ENCODE results near the gene TRPM2. TPM values are rescaled to one million over a fixed set of nuclear protein-coding genes. Genes with fewer than 3 reads are reported as not detected.

Gene TRPM2
- total RNA-seq, 1 donor = 0.36 TPM

DNA sequence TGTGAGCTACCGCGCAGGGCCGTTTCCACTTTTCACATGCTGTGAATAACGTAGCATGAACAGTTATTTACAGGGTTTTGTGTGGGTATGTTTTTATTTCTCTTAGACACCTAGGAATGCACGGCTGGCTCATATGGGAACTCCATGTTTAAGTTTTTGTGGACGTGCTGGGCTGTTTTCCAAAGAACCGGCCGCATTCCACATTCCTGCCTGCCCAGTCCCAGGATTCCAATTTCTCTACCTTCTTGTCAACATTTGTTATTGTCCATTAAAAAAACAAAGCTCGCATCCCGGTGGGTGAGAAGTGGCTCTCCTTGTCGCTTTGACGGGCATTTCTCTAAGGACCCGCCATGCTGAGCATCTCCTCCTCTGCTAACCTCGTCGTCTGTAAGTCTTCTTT, 54.8 kb downstream of the TRPM2 start:
- H3K27ac ChIP-seq (ENCODE audit: low read depth, low read length) = no peak overlapping the region
- H3K27me3 ChIP-seq (ENCODE audit: insufficient read depth, low read length) = no peaks in the 10 kb centered on the region
- no peak overlapping the region for H2AFZ ChIP-seq (ENCODE audit: low read length)
- H3K9me3 ChIP-seq (ENCODE audit: low read depth, low read length) = no peaks in the 10 kb centered on the region
- no peaks in the 10 kb centered on the region for H3K36me3 ChIP-seq (ENCODE audit: insufficient read depth, low read length)
- no peak for DNase-seq (ENCODE audit: insufficient read length, low spot score, missing footprints)
- no peak overlapping the region for H3K4me3 ChIP-seq (ENCODE audit: insufficient read depth, low read length)
- no peaks in the 10 kb centered on the region for H3K79me2 ChIP-seq (ENCODE audit: insufficient read depth, low read length)
- H3K4me2 ChIP-seq (ENCODE audit: insufficient read depth, low read length) = no peak overlapping the region
- H3K4me1 ChIP-seq (ENCODE audit: insufficient read depth, low read length) = no peaks in the 10 kb centered on the region
- no peaks in the 10 kb centered on the region for H4K20me1 ChIP-seq (ENCODE audit: insufficient read depth, low read length)
- TF ChIP-seq CTCF (IDR thresholded peaks at IDR 0.05; ENCODE audit: extremely low read depth, low read depth, low read length) = no peak

DNA sequence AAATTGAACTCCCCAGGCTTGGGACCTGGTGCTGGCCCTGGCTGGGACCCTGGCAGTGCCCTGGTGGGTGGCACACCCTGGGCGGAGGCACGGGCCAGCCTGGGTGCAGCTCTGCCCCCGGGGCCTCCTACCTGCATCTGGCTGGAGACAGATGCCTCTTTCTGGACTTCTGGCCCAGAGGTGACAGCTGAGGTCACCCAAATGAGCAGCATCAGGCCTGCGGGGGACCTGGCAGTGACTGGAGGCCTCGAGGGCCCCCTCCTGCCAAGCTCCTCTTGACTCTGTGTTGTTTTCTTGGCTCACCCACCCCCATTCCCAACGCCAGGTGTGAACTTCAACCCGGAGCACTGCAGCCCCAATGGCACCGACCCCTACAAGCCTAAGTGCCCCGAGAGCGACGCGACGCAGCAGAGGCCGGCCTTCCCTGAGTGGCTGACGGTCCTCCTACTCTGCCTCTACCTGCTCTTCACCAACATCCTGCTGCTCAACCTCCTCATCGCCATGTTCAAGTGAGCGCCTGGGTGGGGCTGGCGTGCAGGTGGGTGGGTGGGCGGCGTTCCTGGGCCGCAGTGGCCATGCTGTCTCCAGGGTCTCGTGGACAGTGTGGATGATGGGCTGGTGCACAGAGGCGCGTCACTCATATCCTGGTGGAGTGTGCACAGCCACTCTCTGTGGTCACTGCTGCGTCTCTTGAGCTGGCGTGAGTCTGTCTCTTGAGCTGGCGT, 60.3 kb downstream of the TRPM2 start:
- no peaks in the 10 kb centered on the region for H3K27me3 ChIP-seq (ENCODE audit: insufficient read depth, low read length)
- DNase-seq (ENCODE audit: insufficient read length, low spot score, missing footprints) = peak; percentile 22
- no peak for TF ChIP-seq CTCF (IDR thresholded peaks at IDR 0.05; ENCODE audit: extremely low read depth, low read depth, low read length)
- H3K4me2 ChIP-seq (ENCODE audit: insufficient read depth, low read length) = no peak overlapping the region
- H4K20me1 ChIP-seq (ENCODE audit: insufficient read depth, low read length) = no peaks in the 10 kb centered on the region
- H3K36me3 ChIP-seq (ENCODE audit: insufficient read depth, low read length) = no peaks in the 10 kb centered on the region
- no peak overlapping the region for H3K4me3 ChIP-seq (ENCODE audit: insufficient read depth, low read length)
- H2AFZ ChIP-seq (ENCODE audit: low read length) = no peak overlapping the region
- H3K79me2 ChIP-seq (ENCODE audit: insufficient read depth, low read length) = no peaks in the 10 kb centered on the region
- no peak overlapping the region for H3K27ac ChIP-seq (ENCODE audit: low read depth, low read length)
- H3K9me3 ChIP-seq (ENCODE audit: low read depth, low read length) = no peaks in the 10 kb centered on the region
- H3K4me1 ChIP-seq (ENCODE audit: insufficient read depth, low read length) = no peaks in the 10 kb centered on the region

- Histone ChIP-seq H3K4me3 (ENCODE audit: insufficient read depth, low read length) (no peak overlapping the region), H3K36me3 (ENCODE audit: insufficient read depth, low read length) (no peaks in the 10 kb centered on the region), H3K9me3 (ENCODE audit: low read depth, low read length) (no peaks in the 10 kb centered on the region), H3K4me1 (ENCODE audit: insufficient read depth, low read length) (no peaks in the 10 kb centered on the region), H2AFZ (ENCODE audit: low read length) (no peak overlapping the region), H3K27ac (ENCODE audit: low read depth, low read length) (no peak overlapping the region), H3K27me3 (ENCODE audit: insufficient read depth, low read length) (no peaks in the 10 kb centered on the region), H3K79me2 (ENCODE audit: insufficient read depth, low read length) (no peaks in the 10 kb centered on the region), H4K20me1 (ENCODE audit: insufficient read depth, low read length) (no peaks in the 10 kb centered on the region), H3K4me2 (ENCODE audit: insufficient read depth, low read length) (no peak overlapping the region)
- no peak for DNase-seq (ENCODE audit: insufficient read length, low spot score, missing footprints)
- TF ChIP-seq CTCF (IDR thresholded peaks at IDR 0.05; ENCODE audit: extremely low read depth, low read depth, low read length) = no peak
Measured at GRCh38 chr21:44414291-44415072, 61.1 kb downstream of the TRPM2 start.

Measured in osteoblast (primary cell).